ENCODE data around the gene LYPD8. TPM values are rescaled to one million over a fixed set of nuclear protein-coding genes. Genes with fewer than 3 reads are reported as not detected.

Gene LYPD8
- total RNA-seq, 1 donor from 2014 or later: not detected

DNA sequence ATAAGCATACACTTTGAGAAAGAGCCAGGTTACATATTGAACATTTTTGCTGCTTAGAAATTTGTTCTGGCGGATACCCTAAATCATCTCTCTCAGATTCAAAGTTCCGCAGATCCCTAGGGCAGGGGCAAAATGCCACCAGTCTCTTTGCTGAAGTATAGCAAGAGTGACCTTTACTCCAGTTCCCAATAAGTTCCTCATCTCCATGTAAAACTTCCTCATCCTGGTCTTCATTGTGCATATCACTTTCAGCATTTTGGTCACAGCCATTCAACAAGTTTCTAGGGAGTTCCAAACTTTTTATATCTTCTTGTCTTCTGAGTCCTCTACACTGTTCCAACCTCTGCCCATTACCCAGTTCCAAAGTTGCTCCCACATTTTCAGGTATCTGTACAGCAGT, 23.3 kb upstream of the LYPD8 start:
- Histone ChIP-seq H3K36me3 (no peaks in the 10 kb centered on the region), H2AFZ (replicated peaks) (no peak overlapping the region), H3K9me3 (ENCODE audit: low read depth) (peaks cover 12% of the 10 kb centered on the region), H3K4me3 (no peak overlapping the region), H3K79me2 (ENCODE audit: low read depth) (no peaks in the 10 kb centered on the region), H3K9ac (no peak overlapping the region), H3K27ac (no peak overlapping the region), H3K27me3 (no peaks in the 10 kb centered on the region), H3F3A (ENCODE audit: low read depth) (no peaks in the 10 kb centered on the region), H3K4me1 (no peaks in the 10 kb centered on the region), H4K20me1 (ENCODE audit: low read depth) (no peaks in the 10 kb centered on the region), H3K4me2 (no peak overlapping the region)
- H3K27me3 Mint-ChIP-seq (ENCODE audit: insufficient read depth, low read depth): peaks cover 8% of the 10 kb centered on the region
- no peak overlapping the region for H3K27ac Mint-ChIP-seq
- no peaks in the 10 kb centered on the region for H3K36me3 Mint-ChIP-seq
- H3K9me3 Mint-ChIP-seq: peaks cover 9% of the 10 kb centered on the region
- no peak for DNase-seq (ENCODE audit: low spot score)
- no peak for TF ChIP-seq EZH2phosphoT487 (IDR thresholded peaks at IDR 0.05)
- TF ChIP-seq, protein P1, sequence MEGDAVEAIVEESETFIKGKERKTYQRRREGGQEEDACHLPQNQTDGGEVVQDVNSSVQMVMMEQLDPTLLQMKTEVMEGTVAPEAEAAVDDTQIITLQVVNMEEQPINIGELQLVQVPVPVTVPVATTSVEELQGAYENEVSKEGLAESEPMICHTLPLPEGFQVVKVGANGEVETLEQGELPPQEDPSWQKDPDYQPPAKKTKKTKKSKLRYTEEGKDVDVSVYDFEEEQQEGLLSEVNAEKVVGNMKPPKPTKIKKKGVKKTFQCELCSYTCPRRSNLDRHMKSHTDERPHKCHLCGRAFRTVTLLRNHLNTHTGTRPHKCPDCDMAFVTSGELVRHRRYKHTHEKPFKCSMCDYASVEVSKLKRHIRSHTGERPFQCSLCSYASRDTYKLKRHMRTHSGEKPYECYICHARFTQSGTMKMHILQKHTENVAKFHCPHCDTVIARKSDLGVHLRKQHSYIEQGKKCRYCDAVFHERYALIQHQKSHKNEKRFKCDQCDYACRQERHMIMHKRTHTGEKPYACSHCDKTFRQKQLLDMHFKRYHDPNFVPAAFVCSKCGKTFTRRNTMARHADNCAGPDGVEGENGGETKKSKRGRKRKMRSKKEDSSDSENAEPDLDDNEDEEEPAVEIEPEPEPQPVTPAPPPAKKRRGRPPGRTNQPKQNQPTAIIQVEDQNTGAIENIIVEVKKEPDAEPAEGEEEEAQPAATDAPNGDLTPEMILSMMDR (IDR thresholded peaks at IDR 0.05): no peak
- no peak for TF ChIP-seq EZH2 (IDR thresholded peaks at IDR 0.05)
- no peak overlapping the region for H3K4me3 Mint-ChIP-seq
- no peaks in the 10 kb centered on the region for H3K4me1 Mint-ChIP-seq

DNA sequence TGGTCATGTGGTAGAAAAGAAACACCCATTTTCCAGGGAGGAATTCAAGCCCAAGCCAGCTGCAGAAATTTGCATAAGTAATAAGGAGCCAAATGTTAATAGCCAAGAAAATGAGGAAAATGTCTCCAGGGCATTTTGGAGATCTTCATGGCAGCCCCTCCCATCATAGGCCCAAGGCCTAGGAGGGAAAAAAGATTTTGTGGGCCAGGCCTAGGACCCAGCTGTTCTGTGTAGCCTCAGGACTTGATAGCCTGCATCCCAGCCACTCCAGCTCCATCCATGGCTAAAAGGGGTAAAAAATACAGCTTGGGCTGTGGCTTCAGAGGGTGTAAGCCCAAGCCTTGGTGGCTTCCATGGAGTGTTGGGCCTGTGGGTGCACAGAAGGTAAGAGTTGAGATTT, 21.4 kb upstream of the LYPD8 start:
- Histone ChIP-seq H3K9ac (no peak overlapping the region), H3K27me3 (no peaks in the 10 kb centered on the region), H3F3A (ENCODE audit: low read depth) (no peaks in the 10 kb centered on the region), H4K20me1 (ENCODE audit: low read depth) (no peaks in the 10 kb centered on the region), H3K4me1 (no peaks in the 10 kb centered on the region), H3K9me3 (ENCODE audit: low read depth) (peaks cover 12% of the 10 kb centered on the region), H2AFZ (replicated peaks) (no peak overlapping the region), H3K27ac (no peak overlapping the region), H3K36me3 (no peaks in the 10 kb centered on the region), H3K4me2 (no peak overlapping the region), H3K4me3 (no peak overlapping the region), H3K79me2 (ENCODE audit: low read depth) (no peaks in the 10 kb centered on the region)
- TF ChIP-seq, protein P1 (IDR thresholded peaks at IDR 0.05): no peak
- TF ChIP-seq EZH2phosphoT487 (IDR thresholded peaks at IDR 0.05) (no peak), EZH2 (IDR thresholded peaks at IDR 0.05) (no peak)
- Mint-ChIP-seq H3K4me1 (no peaks in the 10 kb centered on the region), H3K4me3 (no peak overlapping the region), H3K27me3 (ENCODE audit: insufficient read depth, low read depth) (peaks cover 8% of the 10 kb centered on the region), H3K27ac (no peak overlapping the region), H3K9me3 (peaks cover 6% of the 10 kb centered on the region), H3K36me3 (no peaks in the 10 kb centered on the region)
- no peak for DNase-seq (ENCODE audit: low spot score)

DNA sequence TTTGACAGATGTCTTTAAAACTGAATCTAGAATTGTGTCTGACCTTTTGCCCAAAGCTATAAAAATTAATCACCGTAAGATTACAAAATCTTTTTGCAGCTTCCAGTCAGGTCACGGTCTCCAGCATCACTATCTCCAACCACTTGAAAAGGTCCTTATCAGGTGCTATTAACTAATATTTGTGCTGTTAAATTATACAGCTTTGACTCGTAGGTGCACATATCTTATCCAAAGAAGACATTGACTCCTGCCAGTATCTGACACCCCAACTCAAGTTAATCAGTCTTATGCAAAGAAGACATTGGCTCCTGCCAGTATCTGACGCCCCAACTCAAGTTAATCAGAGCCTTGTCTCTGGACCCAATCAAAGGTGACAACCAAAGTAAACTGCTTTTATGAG, 19.9 kb upstream of the LYPD8 start:
- Histone ChIP-seq H3K79me2 (ENCODE audit: low read depth) (no peaks in the 10 kb centered on the region), H3K9me3 (ENCODE audit: low read depth) (peaks cover 8% of the 10 kb centered on the region), H3K27ac (no peak overlapping the region), H3K4me3 (no peak overlapping the region), H3K4me2 (no peak overlapping the region), H3K4me1 (no peaks in the 10 kb centered on the region), H3K27me3 (no peaks in the 10 kb centered on the region), H3K36me3 (no peaks in the 10 kb centered on the region), H3F3A (ENCODE audit: low read depth) (no peaks in the 10 kb centered on the region), H2AFZ (replicated peaks) (no peak overlapping the region), H4K20me1 (ENCODE audit: low read depth) (no peaks in the 10 kb centered on the region), H3K9ac (no peak overlapping the region)
- no peak for DNase-seq (ENCODE audit: low spot score)
- no peak overlapping the region for H3K4me3 Mint-ChIP-seq
- H3K4me1 Mint-ChIP-seq: no peaks in the 10 kb centered on the region
- H3K27ac Mint-ChIP-seq: no peak overlapping the region
- H3K27me3 Mint-ChIP-seq (ENCODE audit: insufficient read depth, low read depth): peaks cover 9% of the 10 kb centered on the region
- H3K9me3 Mint-ChIP-seq: peaks cover 2% of the 10 kb centered on the region
- TF ChIP-seq, protein P1 (IDR thresholded peaks at IDR 0.05): no peak
- no peak for TF ChIP-seq EZH2 (IDR thresholded peaks at IDR 0.05)
- no peaks in the 10 kb centered on the region for H3K36me3 Mint-ChIP-seq

Data from neural progenitor cell (in vitro differentiated cells).